GM21423 (cell line): ENCODE measurements around the gene HSD17B12.

Experiments
- ATAC-seq: cut with Tn5 transposase; IDR thresholded peaks from one replicate; pipeline ENCODE4 v1.9.1; 2021; ENCODE audit warnings: mild to moderate bottlenecking, moderate library complexity; ENCODE audit not compliant: unreplicated experiment

Gene HSD17B12

GRCh38 chr11:43687120-43687791, 6.7 kb downstream of the HSD17B12 start:
- ATAC-seq = no peak

- ATAC-seq = no peak
Measured at GRCh38 chr11:43688394-43688793, 7.9 kb downstream of the HSD17B12 start.

GRCh38 chr11:43689167-43689566, 8.6 kb downstream of the HSD17B12 start:
- ATAC-seq = no peak

GRCh38 chr11:43690929-43691725, 10.6 kb downstream of the HSD17B12 start:
- ATAC-seq = no peak

DNA sequence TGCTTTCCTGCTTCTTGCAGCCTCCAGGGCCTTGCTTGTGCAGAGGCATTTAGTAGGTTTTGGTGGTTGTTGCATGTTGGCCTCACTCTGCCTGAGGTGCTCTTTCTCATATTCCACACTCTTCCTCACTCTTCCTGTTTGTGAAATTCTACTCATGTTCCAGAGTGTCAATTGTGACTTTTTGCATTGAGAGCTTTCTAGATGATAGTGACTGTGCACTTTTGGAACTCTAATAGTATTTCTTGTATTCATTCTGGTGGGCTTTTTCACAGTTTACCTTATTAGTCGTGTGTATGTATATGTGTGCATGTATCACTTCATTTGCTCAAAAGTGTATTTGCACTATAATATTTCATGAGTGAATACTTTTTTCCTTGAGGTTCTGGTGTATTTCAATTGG, 11.3 kb downstream of the HSD17B12 start:
- no peak for ATAC-seq

- ATAC-seq = no peak
Measured at GRCh38 chr11:43693069-43693468, 12.5 kb downstream of the HSD17B12 start.

DNA sequence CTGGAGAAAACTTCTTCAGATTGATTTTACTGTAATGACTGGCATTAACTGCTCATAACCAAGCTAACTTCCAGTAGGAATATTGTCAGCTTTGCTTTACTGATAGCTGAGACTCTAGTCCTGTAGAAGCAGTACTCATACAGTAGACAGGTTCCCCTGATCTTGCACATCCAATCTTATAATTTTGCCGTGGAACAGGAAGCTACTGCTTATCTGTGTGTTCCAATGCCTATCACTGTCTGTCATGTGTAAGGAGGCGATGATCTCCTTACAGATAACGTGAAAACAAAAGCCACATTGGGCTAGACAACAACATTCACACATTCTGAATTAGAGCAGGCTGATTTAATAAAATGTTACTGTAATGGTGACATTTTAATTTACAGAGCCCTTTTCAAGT, 13.2 kb downstream of the HSD17B12 start:
- ATAC-seq = no peak

DNA sequence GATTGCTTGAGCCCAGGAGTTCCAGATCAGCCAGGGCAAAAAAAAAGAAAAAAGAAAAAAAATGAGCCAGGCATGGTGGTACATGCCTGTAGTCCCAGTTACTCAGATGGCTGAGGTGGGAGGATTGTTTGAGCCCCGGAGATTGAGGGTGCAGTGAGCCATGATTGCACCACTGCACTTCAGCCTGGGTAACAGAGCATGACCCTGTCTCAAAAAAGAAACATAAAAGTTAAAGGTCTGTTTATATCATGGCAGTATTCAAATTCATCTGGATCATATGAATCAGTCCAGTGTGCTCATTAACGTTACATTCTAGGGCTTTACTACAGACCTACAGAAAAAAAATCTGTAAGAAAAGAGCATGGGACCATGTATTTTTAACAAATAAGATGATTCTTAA, 13.9 kb downstream of the HSD17B12 start:
- peak; percentile 61 for ATAC-seq

- no peak for ATAC-seq
Measured at GRCh38 chr11:43697679-43698078, 17.1 kb downstream of the HSD17B12 start.

GRCh38 chr11:43699870-43700269, 19.3 kb downstream of the HSD17B12 start:
- no peak for ATAC-seq

DNA sequence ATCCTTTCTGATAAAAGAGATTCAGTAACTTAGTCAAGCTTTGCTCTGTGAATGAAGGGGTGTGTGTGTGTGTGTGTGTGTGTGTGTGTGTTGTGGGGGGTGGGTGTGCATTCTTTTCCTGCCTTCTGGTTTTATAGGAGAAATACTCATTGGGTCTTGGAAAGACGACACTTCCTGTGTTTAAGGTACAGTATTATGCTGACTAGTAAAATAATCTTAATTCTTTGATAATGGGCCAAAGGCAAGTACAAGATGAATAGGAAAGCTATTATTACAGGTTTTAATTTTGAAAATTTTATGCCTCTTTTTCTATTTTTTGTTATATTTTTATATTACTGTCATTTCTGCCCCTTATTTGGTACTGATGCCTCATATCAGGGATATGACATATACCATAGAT, 26.1 kb downstream of the HSD17B12 start:
- no peak for ATAC-seq

GRCh38 chr11:43708776-43709175, 28.2 kb downstream of the HSD17B12 start:
- ATAC-seq = no peak

- no peak for ATAC-seq
Measured at GRCh38 chr11:43709689-43710088, 29.2 kb downstream of the HSD17B12 start.

DNA sequence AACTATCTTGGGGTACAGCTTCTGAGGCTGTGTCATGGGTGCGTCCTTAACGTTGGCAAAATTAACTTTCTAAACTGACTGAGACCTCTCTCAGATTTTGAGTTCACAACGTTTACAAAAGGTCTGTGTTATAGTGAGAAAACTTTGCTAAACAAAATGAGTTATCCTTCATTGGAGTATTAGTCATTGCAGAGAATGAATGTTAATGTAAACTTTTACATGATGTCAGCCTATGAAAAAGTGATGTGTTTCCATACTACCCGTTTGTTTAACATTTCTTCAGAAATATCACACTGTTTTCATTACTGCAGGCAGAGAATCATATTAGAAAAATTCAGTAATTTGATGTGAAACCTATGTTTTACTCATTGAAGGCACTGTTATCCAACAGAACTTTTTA, 32.1 kb downstream of the HSD17B12 start:
- ATAC-seq = no peak

- no peak for ATAC-seq
Measured at GRCh38 chr11:43718373-43718772, 37.8 kb downstream of the HSD17B12 start.

- ATAC-seq = no peak
Measured at GRCh38 chr11:43723617-43724016, 43.1 kb downstream of the HSD17B12 start.

GRCh38 chr11:43732225-43732624, 51.7 kb downstream of the HSD17B12 start:
- ATAC-seq = no peak

DNA sequence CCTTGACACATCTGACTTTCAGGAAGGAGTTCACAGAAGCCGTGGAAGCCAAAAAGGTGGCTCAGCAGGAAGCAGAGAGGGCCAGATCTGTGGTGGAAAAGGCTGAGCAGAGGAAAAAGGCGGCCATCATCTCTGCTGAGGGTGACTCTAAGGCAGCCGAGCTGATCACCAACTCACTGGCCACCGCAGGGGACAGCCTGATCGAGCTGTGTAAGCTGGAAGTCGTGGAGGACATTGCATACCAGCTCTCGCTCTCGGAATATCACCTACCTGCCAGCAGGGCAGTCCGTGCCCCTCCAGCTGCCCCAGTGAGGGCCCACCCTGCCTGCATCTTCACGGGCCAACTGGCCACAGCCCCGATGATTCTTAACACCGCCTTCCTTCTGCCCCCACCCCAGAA, 53.7 kb downstream of the HSD17B12 start:
- ATAC-seq = no peak

DNA sequence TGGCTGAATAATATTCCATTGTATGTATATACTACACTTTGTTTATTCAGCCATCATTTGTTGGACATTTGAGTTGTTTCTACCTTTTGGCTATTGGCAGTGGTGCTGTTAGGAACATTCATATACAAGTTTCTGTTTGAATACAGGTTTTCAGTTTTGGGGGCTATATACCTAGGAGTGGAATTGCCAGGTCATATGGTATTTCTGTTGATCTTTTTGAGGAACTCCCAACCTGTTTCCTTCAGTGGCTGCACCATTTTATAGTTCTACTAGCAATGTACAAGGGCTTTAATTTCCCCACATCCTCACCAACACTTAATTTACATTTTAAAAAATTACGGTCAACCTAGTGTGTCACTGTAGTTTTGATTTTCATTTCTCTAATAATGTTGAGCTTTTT, 54.6 kb downstream of the HSD17B12 start:
- no peak for ATAC-seq

DNA sequence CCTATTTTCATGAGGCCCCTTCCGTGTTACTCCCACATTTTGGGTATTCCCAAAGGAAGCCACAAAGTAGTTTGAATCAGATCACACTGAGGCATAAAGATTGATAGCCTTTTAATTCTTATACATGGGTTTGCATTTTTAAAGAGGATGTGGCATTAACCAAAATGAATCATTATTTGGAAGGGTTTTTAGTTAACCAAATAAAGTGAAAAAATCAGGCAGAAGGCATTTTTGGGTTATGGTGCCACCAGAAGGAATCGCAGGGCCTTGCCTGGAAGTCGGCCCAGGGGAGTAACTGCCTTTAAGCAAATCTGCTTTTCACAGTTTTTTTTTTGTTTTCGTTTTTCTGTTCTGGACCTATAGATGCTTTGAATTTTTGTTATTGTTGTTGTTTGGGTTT, 55.4 kb downstream of the HSD17B12 start:
- no peak for ATAC-seq

- ATAC-seq = no peak
Measured at GRCh38 chr11:43736502-43737200, 56.1 kb downstream of the HSD17B12 start.

DNA sequence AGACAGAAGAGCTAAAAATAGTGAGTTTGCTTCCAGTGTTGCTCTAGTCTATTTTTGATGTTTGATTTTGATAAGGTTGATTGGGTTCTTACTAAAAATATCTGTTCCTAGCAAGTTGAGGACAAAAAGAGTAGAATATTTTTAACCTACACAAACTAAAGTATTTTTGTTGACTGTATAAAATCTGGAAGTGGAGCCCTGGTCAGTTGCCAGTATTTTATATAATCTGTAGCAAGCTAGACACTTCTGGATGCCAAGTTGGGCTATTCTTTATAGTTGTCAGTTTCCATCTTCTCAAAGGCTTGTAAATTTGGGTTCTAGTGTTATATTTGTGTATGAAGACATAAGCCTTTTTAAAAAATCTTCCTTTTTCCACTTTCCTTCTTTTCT, 56.7 kb downstream of the HSD17B12 start:
- no peak for ATAC-seq
